NT2/D1 (cell line): ENCODE results near the gene PODXL2.

Experiments used
- DNase-seq: peaks from one replicate; pipeline ENCODE4 v3.0.0-alpha.2; 2011; ENCODE audit warnings: low read depth, low spot score
- H3K27me3 ChIP-seq: 2 replicates; pipeline ENCODE4 v1.6.0; 2011; ENCODE audit warnings: mild to moderate bottlenecking; ENCODE audit not compliant: insufficient read length, insufficient read depth
- H3K36me3 ChIP-seq: 2 replicates; pipeline ENCODE4 v1.6.1; 2011; ENCODE audit warnings: mild to moderate bottlenecking, low read length, mixed read lengths; ENCODE audit not compliant: insufficient read depth, insufficient read length
- H3K4me1 ChIP-seq: 2 replicates; pipeline ENCODE4 v1.5.1; 2011; ENCODE audit not compliant: insufficient read depth, insufficient read length
- H3K4me3 ChIP-seq: 2 replicates; pipeline ENCODE4 v1.5.1; 2011; ENCODE audit warnings: low read depth; ENCODE audit not compliant: insufficient read length
- H3K9ac ChIP-seq: 2 replicates; pipeline ENCODE4 v1.6.0; 2011; ENCODE audit warnings: low read depth; ENCODE audit not compliant: insufficient read length
- H3K9me3 ChIP-seq: 2 replicates; pipeline ENCODE4 v1.5.1; 2011; ENCODE audit warnings: mild to moderate bottlenecking, low read length; ENCODE audit not compliant: insufficient read depth
- SUZ12 ChIP-seq: IDR thresholded peaks from 2 replicates; pipeline ENCODE4 v1.6.1; 2011; ENCODE audit not compliant: insufficient read length, insufficient read depth; ENCODE audit errors: extremely low read depth
- YY1 ChIP-seq: IDR thresholded peaks from 2 replicates; pipeline ENCODE4 v1.6.1; 2011; ENCODE audit not compliant: insufficient read length, insufficient read depth
- ZNF274 ChIP-seq: IDR thresholded peaks from 2 replicates; pipeline ENCODE4 v1.6.1; 2011; ENCODE audit warnings: mild to moderate bottlenecking, low read depth, low read length

The PODXL2 gene

GRCh38 chr3:127613406-127613805 lies 15.6 kb upstream of the PODXL2 start:
- Histone ChIP-seq H3K4me1 (peaks cover 3% of the 10 kb centered on the region), H3K9me3 (no peaks in the 10 kb centered on the region), H3K4me3 (no peak overlapping the region), H3K36me3 (peaks cover 95% of the 10 kb centered on the region), H3K27me3 (no peaks in the 10 kb centered on the region), H3K9ac (no peak overlapping the region)
- TF ChIP-seq YY1 (no peak), ZNF274 (no peak), SUZ12 (no peak)
- no peak for DNase-seq

GRCh38 chr3:127614928-127615589 lies 13.9 kb upstream of the PODXL2 start:
- Histone ChIP-seq H3K9me3 (no peaks in the 10 kb centered on the region), H3K27me3 (no peaks in the 10 kb centered on the region), H3K4me3 (no peak overlapping the region), H3K4me1 (peaks cover 3% of the 10 kb centered on the region), H3K36me3 (peaks cover 97% of the 10 kb centered on the region), H3K9ac (no peak overlapping the region)
- no peak for DNase-seq
- TF ChIP-seq YY1: no peak
- TF ChIP-seq ZNF274: no peak
- TF ChIP-seq SUZ12: no peak

- Histone ChIP-seq H3K27me3 (no peaks in the 10 kb centered on the region), H3K4me3 (no peak overlapping the region), H3K9ac (no peak overlapping the region), H3K9me3 (no peaks in the 10 kb centered on the region), H3K4me1 (peaks cover 3% of the 10 kb centered on the region), H3K36me3 (peaks cover 97% of the 10 kb centered on the region)
- TF ChIP-seq SUZ12 (no peak), YY1 (no peak), ZNF274 (no peak)
- DNase-seq: no peak
These were observed 13.2 kb upstream of the PODXL2 start for GRCh38 chr3:127615631-127616305.

- TF ChIP-seq YY1 (no peak), ZNF274 (no peak), SUZ12 (no peak)
- H3K4me3 ChIP-seq: no peak overlapping the region
- H3K36me3 ChIP-seq: peaks cover 100% of the 10 kb centered on the region
- H3K9ac ChIP-seq: no peak overlapping the region
- H3K9me3 ChIP-seq: no peaks in the 10 kb centered on the region
- DNase-seq: no peak
- no peaks in the 10 kb centered on the region for H3K4me1 ChIP-seq
- no peaks in the 10 kb centered on the region for H3K27me3 ChIP-seq
These were observed 12.0 kb upstream of the PODXL2 start for GRCh38 chr3:127616836-127617605.

- H3K4me3 ChIP-seq: no peak overlapping the region
- TF ChIP-seq YY1: no peak
- no peak for TF ChIP-seq SUZ12
- TF ChIP-seq ZNF274: no peak
- no peak for DNase-seq
- H3K4me1 ChIP-seq: no peaks in the 10 kb centered on the region
- H3K9me3 ChIP-seq: no peaks in the 10 kb centered on the region
- no peaks in the 10 kb centered on the region for H3K27me3 ChIP-seq
- H3K9ac ChIP-seq: no peak overlapping the region
- peaks cover 90% of the 10 kb centered on the region for H3K36me3 ChIP-seq
These were observed 10.1 kb upstream of the PODXL2 start for GRCh38 chr3:127618891-127619290.

GRCh38 chr3:127620637-127621375 lies 8.2 kb upstream of the PODXL2 start:
- H3K27me3 ChIP-seq: peaks cover 1% of the 10 kb centered on the region
- no peak for TF ChIP-seq ZNF274
- TF ChIP-seq YY1: no peak
- no peak for TF ChIP-seq SUZ12
- no peak for DNase-seq
- no peaks in the 10 kb centered on the region for H3K4me1 ChIP-seq
- H3K9ac ChIP-seq: no peak overlapping the region
- peaks cover 71% of the 10 kb centered on the region for H3K36me3 ChIP-seq
- no peak overlapping the region for H3K4me3 ChIP-seq
- H3K9me3 ChIP-seq: no peaks in the 10 kb centered on the region
